Fibroblast of lung (primary cell): ENCODE results near the gene SLC25A30. TPM values are rescaled to one million over a fixed set of nuclear protein-coding genes. Genes with fewer than 3 reads are reported as not detected.

Source experiments
- DNase-seq, 2 donors: peaks; one replicate each; pipeline versions ENCODE4 v3.0.0 to v3.0.0-alpha.2; 2010; ENCODE audit warnings: low read depth in 2 of 2
- H2AFZ ChIP-seq: 2 replicates; pipeline ENCODE4 v1.5.1; 2012; ENCODE audit warnings: low read length, control low read depth, inconsistent platforms
- H3K27ac ChIP-seq: 2 replicates; pipeline ENCODE4 v1.5.1; 2011; ENCODE audit warnings: low read length, control low read depth; ENCODE audit not compliant: insufficient read depth
- H3K27me3 ChIP-seq: 2 replicates; pipeline ENCODE4 v1.5.1; 2011; ENCODE audit warnings: mild to moderate bottlenecking, low read length; ENCODE audit not compliant: control insufficient read depth, insufficient read depth
- H3K36me3 ChIP-seq: 2 replicates; pipeline ENCODE4 v1.5.1; 2011; ENCODE audit warnings: low read length; ENCODE audit not compliant: control insufficient read depth, insufficient read depth
- H3K4me1 ChIP-seq: 2 replicates; pipeline ENCODE4 v1.5.1; 2011; ENCODE audit warnings: low read length; ENCODE audit not compliant: control insufficient read depth, insufficient read depth; ENCODE audit errors: extremely low read depth
- H3K4me2 ChIP-seq: 2 replicates; pipeline ENCODE4 v1.5.1; 2011; ENCODE audit warnings: low read length, control low read depth; ENCODE audit not compliant: insufficient read depth; ENCODE audit errors: extremely low read depth
- H3K4me3 ChIP-seq, 4 experiments: fragments of 200-600 bp in 1 of 4; sonication (generic) in 1 of 4; replicated peaks in 1 of 4; 2 replicates each; pipeline ENCODE4 v1.5.1; 2011 to 2016; ENCODE audit warnings: low read length in 4 of 4, low read depth in 3 of 4, mild to moderate bottlenecking in 3 of 4, control low read depth in 2 of 4, inconsistent platforms in 1 of 4, mixed read lengths in 1 of 4; ENCODE audit not compliant: insufficient read depth in 1 of 4; ENCODE audit errors: control extremely low read depth in 1 of 4
- H3K79me2 ChIP-seq: 2 replicates; pipeline ENCODE4 v1.5.1; 2012; ENCODE audit warnings: mild to moderate bottlenecking, low read length, inconsistent platforms; ENCODE audit not compliant: control insufficient read depth, insufficient read depth
- H3K9ac ChIP-seq: 2 replicates; pipeline ENCODE4 v1.5.1; 2011; ENCODE audit warnings: mild to moderate bottlenecking, low read length, control low read depth; ENCODE audit not compliant: insufficient read depth
- H3K9me3 ChIP-seq: 2 replicates; pipeline ENCODE4 v1.5.1; 2012; ENCODE audit warnings: low read depth, low read length; ENCODE audit not compliant: control insufficient read depth, insufficient read depth
- H4K20me1 ChIP-seq: 2 replicates; pipeline ENCODE4 v1.5.1; 2011; ENCODE audit warnings: low read length; ENCODE audit not compliant: control insufficient read depth, insufficient read depth; ENCODE audit errors: extremely low read depth
- EZH2 ChIP-seq: IDR thresholded peaks from 2 replicates; pipeline ENCODE4 v1.5.1; 2012; ENCODE audit warnings: low read length, control low read depth, mild to moderate bottlenecking; ENCODE audit errors: missing control alignments
- polyA plus RNA-seq, 2 donors: library from polyadenylated mRNA; depleted of rRNA in 1 of 2; stranded (reverse) in 1 of 2; unstranded in 1 of 2; fragments of >200 nt; gene quantifications; 2 replicates each; pipeline ENCODE4 v1.2.1, GENCODE V29; 2011 to 2012; ENCODE audit warnings: missing spikeins in 1 of 2
- total RNA-seq: library from RNA; depleted of rRNA; stranded (reverse); fragments of >200 nt; gene quantifications from 2 replicates; pipeline ENCODE4 v1.2.1, GENCODE V29; 2014
- TF ChIP-seq, protein P1 (sequence below), 2 donors: IDR thresholded peaks in 1 of 2; conservative IDR thresholded peaks in 1 of 2; 1 replicate in 1 of 2; 2 replicates in 1 of 2; pipeline ENCODE4 v1.5.1; 2011 to 2012; ENCODE audit warnings: low read length in 2 of 2, control low read depth in 1 of 2, inconsistent platforms in 1 of 2, low read depth in 1 of 2, mild to moderate bottlenecking in 1 of 2

SLC25A30 gene
- total and polyA plus RNA-seq, 2 donors (not counting 1 experiment from before 2014, with no cell fraction given) = 14.5 to 27.6 TPM

DNA sequence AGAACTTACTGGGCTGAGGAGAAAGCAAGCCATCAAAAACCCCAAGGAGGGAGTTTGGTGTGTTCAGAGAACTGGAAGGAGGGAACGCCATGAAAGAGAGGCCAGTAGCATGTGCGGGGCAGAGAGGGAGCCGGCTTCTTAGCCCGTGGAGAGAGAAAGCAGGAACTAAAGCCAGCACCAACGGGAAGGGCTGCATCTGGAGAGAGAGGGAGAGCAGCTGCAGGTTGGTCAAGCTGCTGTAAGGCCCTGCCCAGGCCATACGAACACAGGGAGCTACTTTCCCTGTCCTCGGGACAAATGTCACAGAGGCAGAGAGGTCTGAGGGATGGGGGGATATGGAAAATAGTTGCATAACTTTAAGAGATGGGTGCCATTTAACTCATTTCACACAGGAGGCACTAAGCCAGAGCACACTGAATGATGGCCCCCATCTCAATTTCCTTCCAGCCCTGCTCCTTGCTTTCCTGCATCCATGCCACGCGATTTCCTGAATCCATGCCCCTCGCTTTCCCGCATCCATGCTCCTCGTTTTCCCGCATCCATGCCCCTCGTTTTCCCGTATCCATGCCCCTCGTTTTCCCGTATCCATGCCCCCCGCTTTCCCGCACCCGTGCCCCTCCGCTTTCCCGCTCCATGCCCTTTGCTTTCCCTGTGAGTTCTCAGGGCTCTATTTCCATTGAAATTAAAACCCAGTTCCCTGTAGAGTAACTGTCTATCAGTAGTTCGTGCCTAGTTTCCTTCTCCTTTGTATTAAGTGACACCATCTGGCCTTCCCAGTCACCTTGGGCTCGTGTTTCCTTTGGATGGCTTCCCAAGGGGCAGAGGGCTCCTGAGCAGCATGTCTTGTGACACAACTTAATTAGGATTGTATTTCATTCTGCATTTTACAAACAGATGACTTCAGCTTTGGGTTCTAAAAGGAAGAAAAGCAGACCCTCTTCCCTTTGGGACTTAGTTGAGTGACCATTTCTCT is 45.7 kb downstream of the SLC25A30 start:
- no peaks in the 10 kb centered on the region for H3K36me3 ChIP-seq
- no peak overlapping the region for H3K4me3 ChIP-seq
- no peaks in the 10 kb centered on the region for H4K20me1 ChIP-seq
- H3K79me2 ChIP-seq = no peaks in the 10 kb centered on the region
- TF ChIP-seq, protein P1, sequence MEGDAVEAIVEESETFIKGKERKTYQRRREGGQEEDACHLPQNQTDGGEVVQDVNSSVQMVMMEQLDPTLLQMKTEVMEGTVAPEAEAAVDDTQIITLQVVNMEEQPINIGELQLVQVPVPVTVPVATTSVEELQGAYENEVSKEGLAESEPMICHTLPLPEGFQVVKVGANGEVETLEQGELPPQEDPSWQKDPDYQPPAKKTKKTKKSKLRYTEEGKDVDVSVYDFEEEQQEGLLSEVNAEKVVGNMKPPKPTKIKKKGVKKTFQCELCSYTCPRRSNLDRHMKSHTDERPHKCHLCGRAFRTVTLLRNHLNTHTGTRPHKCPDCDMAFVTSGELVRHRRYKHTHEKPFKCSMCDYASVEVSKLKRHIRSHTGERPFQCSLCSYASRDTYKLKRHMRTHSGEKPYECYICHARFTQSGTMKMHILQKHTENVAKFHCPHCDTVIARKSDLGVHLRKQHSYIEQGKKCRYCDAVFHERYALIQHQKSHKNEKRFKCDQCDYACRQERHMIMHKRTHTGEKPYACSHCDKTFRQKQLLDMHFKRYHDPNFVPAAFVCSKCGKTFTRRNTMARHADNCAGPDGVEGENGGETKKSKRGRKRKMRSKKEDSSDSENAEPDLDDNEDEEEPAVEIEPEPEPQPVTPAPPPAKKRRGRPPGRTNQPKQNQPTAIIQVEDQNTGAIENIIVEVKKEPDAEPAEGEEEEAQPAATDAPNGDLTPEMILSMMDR (conservative IDR thresholded peaks at IDR 0.05 in 1 of 2, IDR thresholded peaks at IDR 0.05 in 1 of 2; ENCODE audit: low read depth in 1 of 2, low read length in 2 of 2) = no peak
- TF ChIP-seq EZH2 = no peak
- H3K9ac ChIP-seq = no peak overlapping the region
- no peak overlapping the region for H3K4me2 ChIP-seq
- no peak overlapping the region for H2AFZ ChIP-seq
- no peaks in the 10 kb centered on the region for H3K27me3 ChIP-seq
- peaks cover under 1% of the 10 kb centered on the region for H3K4me1 ChIP-seq
- no peak overlapping the region for H3K27ac ChIP-seq
- no peaks in the 10 kb centered on the region for H3K9me3 ChIP-seq
- DNase-seq = peak in 1 of 2 donors; percentile 23

DNA sequence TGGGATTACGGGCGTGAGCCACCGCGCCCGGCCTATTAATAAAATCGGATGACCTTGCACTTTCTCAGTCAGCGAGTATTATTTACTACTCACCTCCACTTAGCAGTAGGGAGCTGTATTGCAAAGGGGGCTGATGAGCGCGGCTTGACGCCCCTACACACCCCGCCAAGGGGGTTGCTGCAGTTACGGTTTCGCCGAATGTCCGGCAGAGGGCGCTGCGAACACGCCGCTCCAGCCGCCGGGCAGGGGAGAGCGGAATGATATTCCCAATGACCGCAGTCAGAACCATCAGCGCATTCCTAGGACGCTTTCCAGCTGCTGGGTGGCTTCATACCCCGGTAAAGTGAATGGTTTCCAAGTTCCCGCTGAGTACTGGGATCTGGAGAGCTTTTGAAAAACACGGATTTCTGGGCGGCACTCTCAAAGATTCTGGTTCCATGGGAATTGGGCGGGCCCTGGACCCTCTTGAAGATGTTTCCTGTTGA is 47.2 kb downstream of the SLC25A30 start:
- DNase-seq = peak; percentile 83 to 86
- peaks cover 4% of the 10 kb centered on the region for H3K4me1 ChIP-seq
- no peaks in the 10 kb centered on the region for H4K20me1 ChIP-seq
- no peak overlapping the region for H3K4me3 ChIP-seq
- no peaks in the 10 kb centered on the region for H3K27me3 ChIP-seq
- no peak overlapping the region for H3K9ac ChIP-seq
- no peak overlapping the region for H2AFZ ChIP-seq
- H3K27ac ChIP-seq = no peak overlapping the region
- no peaks in the 10 kb centered on the region for H3K79me2 ChIP-seq
- peak overlapping the region; percentile 1 for H3K4me2 ChIP-seq
- H3K36me3 ChIP-seq = no peaks in the 10 kb centered on the region
- TF ChIP-seq EZH2 = no peak
- TF ChIP-seq, protein P1 (conservative IDR thresholded peaks at IDR 0.05 in 1 of 2, IDR thresholded peaks at IDR 0.05 in 1 of 2; ENCODE audit: low read depth in 1 of 2, low read length in 2 of 2) = peak; percentile 87 to 92
- no peaks in the 10 kb centered on the region for H3K9me3 ChIP-seq

- H3K27me3 ChIP-seq = no peaks in the 10 kb centered on the region
- H2AFZ ChIP-seq = no peak overlapping the region
- H3K79me2 ChIP-seq = no peaks in the 10 kb centered on the region
- no peak overlapping the region for H3K4me3 ChIP-seq
- H3K36me3 ChIP-seq = no peaks in the 10 kb centered on the region
- H3K9me3 ChIP-seq = no peaks in the 10 kb centered on the region
- H3K27ac ChIP-seq = no peak overlapping the region
- no peak for DNase-seq
- no peak for TF ChIP-seq EZH2
- TF ChIP-seq, protein P1 (conservative IDR thresholded peaks at IDR 0.05 in 1 of 2, IDR thresholded peaks at IDR 0.05 in 1 of 2; ENCODE audit: low read depth in 1 of 2, low read length in 2 of 2) = no peak
- no peak overlapping the region for H3K4me2 ChIP-seq
- peaks cover 4% of the 10 kb centered on the region for H3K4me1 ChIP-seq
- no peaks in the 10 kb centered on the region for H4K20me1 ChIP-seq
- H3K9ac ChIP-seq = no peak overlapping the region
Measured at GRCh38 chr13:45369116-45369515, 49.1 kb downstream of the SLC25A30 start.
